Limb (tissue), 2 donors: ENCODE results near the gene CDH12.
"Not testable (repeated sequence)": the region's sequence is repeated elsewhere in the genome, so short reads cannot be mapped to it uniquely, and the experiment has no call there.

Experiments
- DNase-seq, 2 donors: peaks; one replicate each; pipeline ENCODE4 v3.0.0-alpha.2; 2016; ENCODE audit errors: extremely low spot score in 2 of 2

Gene CDH12

DNA sequence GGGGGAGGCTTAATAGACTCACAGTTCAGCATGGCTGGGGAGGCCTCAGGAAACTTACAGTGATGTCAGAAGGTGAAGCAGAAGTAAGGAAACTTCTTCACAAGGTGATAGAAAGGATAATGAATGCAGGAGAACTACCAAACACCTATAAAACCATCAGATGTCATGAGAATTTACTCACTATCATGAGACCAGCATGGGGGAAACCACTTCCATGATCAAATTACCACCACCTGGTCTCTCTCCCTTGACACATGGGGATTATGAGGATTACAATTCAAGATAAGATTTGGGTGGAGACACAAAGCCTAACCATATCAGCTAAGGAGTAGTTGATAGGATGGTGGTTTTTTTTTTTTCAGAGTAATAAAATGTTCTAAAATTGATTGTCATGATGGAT, 201.8 kb downstream of the CDH12 start:
- no peak for DNase-seq

DNA sequence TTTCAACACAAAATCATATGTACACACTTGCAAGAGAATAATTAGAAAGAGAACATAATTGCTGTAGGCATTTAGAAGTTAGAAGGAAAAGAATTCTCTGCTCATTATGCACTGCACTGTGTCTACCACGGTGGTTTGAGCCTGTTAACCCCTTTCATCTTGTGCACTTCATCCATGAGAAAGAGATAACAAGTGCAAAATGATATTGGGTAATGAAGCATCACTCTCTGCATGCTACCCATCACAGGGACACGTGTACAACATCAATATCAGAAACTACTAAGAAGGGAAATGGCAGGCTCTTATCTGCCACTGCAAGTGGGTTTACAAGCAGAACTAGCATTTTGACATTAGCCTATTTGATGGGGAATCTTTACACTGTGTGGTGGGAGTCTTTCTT, 202.6 kb downstream of the CDH12 start:
- no peak for DNase-seq

DNA sequence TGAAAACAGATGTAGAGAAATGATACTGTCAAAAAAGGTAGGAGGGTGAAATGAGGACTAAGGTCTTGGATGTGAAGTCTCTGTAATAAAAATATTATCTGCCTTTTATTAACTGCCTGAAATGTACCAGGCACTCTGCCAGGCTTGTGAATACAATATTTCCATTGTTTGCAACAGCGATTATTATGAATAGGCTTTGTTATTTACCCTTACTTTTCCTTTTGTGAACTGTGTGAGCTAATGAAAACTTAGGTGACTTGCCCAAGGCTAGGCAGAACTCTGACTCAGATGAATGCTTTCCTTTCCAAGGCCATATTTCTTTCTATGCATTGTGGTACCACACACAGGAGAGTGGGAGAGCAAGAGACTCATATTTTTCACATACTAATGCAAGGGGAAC, 204.1 kb downstream of the CDH12 start:
- no peak for DNase-seq

DNA sequence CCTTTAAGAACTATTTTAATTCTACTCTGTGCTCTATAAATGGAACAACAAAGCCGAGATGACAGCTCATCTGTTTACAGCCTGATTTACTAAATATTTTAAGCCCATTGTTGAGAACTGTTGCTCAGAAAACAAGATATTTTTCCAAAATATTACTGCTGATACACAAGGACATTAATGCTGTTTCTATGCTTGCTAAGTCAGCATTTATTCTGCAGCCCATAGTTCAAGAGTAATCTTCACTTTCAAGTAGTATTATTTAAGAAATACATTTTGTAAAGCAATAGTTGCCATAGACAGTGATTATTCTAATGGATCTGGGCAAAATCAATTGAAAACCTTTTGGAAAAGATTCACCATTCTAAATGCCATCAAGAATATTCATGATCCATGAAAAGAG, 208.3 kb downstream of the CDH12 start:
- DNase-seq, result no peak

DNA sequence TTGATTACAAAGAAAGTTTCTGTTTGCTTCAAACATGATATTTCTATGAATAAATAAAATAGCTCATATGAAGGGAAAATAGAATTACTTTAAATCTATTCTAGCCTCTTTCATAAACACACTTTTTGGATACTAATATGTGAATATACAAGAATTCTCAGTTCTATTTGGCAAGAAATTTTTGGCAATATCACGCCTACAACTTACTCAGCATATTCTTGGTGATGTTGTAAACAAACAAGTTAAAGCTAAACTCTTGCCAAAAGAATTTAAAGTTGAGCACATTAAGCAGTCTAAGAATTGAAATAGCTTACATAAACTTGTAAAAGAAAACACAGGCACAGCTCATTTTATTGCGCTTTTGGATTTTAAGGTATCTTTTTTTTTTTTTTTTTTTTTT, 209.8 kb downstream of the CDH12 start:
- no peak for DNase-seq

DNA sequence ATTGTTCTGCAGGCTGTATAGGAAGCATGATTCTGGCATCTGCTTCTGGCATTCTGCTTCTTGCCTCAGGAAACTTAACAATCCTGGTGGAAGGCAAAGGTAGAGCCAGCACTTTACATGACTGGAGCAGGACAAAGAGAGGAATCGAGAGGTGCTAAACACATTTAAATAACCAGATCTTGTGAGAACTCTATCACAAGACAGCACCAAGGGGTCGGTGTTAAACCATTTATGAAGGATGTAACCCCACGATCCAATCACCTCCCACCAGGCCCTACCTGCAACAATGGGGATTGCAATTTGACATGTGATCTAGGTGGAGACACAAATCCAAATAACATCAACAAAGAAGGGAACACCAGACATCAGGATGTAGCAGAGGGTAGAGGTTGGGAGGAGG, 221.5 kb downstream of the CDH12 start:
- DNase-seq, result no peak

DNA sequence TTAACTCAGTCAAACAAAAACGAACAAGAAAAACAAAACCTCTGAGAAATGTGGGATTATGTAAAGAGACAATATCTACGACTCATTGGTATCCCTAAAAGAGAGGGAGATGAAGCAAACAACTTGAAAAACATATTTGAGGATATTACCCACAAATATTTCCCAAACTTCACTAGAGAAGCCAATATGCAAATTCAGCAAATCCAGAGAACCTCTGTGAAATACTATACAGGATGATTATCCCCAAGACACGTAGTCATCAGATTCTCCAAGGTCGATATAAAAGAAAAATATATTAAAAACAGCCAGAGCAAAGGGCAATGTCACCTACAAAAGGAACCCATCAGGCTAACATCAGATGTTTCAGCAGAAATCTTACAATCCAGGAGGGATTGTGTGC, 226.1 kb downstream of the CDH12 start:
- no peak for DNase-seq

DNA sequence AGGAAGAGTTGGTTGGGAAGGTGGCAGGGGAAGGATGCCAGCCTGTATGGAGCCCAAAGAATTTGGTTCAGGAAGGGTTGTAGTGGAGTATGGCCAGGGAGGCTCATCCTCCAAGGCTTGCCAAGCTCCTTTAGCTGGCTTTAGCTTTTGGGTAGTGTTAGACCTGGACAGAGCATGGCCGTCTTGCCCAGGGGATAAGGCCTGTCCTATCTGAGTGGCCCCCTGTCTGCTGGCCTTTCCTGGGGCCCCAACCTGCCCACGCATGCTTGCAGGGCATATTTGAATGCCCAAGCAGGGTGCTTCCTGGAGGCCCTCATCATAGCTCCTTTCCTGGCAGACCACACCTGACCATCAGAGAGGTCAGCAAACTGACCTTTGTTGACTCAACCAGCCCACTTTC, 227.7 kb downstream of the CDH12 start:
- no peak for DNase-seq

DNA sequence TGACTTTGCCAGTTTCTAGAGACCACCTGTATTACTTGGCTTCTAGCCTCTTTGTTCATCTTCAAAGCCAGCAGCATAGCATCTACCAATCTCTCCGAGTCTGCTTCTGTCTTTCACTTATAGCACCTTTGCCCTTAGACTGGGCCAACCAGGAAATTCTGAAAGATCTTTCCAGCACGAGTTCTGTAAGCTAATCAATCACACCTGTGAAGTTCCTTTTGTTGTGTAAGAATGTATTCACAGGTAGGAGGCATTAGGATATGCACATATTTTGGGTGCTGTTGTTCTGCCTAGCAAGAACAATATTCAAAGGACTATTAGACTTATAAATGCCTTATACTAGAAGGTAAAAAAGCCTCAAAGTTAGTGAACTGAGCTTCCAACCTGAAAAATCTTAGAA, 232.1 kb downstream of the CDH12 start:
- no peak for DNase-seq

DNA sequence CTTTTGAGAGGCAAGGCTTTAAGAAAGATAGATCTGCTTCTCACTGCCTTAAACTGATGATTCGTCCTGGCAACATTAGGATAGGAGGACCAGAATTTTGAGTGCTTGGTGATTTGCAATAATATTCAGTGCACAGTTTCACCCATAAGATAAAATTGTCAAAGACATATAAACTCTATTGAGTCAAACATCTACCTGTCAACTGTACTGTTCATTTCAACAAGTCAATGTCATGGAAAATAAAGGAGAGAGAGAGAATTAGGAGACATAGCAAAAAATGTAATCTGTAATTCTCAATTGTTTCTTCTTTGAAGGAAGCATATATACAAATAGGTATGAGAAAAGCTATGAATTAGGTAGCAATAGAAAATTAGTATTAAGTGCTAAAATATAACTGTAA, 237.2 kb downstream of the CDH12 start:
- no peak for DNase-seq

DNA sequence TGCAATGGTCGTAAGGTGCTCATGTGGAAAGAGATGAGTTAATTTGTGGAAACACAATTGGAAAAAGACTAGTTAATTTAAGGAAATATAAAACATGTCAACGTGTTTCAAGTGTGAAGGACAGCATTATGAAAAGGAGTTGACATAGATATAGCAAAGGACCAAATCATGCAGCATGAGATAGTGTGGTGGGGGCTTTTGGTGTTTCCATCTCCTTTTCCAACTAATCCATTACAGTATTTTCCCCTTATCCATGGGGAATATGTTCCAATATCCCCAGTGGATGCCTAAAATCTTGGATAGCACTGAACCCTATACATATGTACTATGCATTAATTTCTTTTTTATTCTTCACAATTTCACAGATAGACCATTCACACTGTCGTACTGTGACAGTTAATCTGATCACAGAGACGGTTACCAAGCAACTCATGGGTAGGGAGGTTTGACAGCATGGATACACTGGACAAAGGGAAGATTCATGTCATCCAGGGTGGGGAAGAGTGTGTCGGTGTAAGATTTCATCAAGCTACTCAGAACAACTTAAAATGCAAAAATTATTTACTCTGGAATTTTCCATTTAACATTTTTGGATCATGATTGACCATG, 238.6 kb downstream of the CDH12 start:
- DNase-seq, result no peak

DNA sequence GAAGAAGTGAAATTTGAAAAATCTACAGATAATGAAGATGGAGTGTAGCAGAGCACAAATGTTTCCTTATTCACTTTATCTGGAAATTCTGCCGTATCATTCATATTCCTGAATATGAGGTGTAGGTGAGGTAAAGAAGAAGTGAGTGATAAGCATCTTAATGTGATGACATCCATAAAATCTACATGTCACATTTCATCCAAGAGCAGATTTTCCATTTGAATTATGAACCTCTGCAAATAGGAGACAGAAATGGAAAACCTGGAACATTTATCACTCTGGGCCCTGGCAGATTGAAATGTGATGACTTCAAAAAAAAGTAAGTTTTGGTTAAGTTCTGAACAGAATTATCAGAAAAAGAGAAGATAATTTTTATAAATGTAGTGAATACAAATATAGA, 240.2 kb downstream of the CDH12 start:
- no peak for DNase-seq

DNA sequence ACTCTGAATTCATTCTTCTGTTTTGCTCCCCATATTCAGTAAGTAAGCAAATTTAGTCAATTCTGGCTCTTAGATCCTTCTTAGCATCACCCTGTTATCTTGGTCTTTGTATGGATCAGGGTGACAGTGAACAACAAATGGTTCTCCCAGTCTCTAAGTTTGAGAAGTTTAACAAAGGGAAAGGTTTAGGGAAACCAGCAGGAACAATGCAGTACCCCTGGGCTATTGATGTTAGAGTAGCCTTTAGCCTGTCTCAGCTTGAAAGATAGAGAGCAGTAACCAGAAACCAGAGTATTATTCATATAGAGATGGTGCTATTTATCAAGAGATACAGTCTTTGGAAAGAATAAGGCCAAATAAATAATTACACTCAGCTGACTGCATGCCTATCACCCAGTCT, 241.8 kb downstream of the CDH12 start:
- no peak for DNase-seq

DNA sequence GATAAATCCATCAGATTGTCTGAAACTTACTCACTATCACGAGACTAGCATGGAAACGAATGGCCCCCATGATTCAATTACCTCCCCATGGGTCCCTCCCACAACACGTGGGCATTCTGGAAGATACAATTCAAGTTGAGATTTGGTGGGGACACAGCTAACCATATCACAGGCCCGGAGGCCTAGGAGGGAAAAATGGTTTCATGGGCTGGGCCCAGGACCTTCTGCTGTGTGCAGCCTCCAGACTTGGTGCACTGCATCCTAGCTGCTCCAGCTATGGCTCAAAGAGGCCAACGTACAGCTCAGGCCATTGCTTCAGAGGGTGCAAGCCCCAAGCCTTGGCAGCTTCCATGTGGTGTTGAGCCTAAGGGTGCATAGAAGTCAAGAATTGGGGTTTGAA, 245.6 kb downstream of the CDH12 start:
- not testable (repeated sequence) for DNase-seq

DNA sequence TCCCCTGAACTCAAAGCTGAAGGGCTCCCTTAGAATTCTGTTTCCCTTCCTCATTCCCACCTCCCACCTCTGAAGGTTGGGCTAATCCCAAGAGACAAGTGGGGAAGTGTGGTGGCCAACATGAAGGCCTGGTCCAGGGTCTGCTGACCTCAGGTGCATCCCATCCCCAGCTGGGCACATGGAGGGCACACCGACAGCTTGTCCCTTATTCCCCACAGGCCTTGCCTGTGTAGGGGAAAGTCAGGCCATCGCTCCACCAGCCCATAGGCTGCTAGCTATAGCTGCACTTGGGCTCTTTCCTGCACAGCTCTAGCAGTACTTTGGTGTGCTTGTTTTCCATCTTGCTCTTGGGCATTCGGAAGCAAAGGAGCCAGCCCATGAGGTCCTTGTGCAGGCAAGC, 247.7 kb downstream of the CDH12 start:
- DNase-seq, result no peak

DNA sequence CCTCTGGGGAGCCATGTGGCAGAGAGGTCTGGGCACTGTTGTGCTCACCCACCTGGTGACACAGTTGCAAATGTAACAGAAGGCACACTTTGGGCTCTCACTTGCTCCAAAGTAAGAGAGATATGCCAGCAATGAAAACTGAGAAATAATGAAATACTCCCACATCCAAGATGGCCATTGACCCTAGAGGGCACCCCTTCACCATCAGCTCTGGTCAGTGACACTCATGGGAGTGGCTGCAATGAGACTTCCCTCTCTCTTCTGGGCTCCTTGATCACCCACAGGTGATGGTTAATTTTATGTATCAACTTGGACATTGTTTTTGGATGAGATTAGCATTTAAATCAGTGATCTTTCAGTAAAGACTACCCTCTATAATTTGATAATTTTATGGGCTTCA, 248.4 kb downstream of the CDH12 start:
- DNase-seq, result no peak

DNA sequence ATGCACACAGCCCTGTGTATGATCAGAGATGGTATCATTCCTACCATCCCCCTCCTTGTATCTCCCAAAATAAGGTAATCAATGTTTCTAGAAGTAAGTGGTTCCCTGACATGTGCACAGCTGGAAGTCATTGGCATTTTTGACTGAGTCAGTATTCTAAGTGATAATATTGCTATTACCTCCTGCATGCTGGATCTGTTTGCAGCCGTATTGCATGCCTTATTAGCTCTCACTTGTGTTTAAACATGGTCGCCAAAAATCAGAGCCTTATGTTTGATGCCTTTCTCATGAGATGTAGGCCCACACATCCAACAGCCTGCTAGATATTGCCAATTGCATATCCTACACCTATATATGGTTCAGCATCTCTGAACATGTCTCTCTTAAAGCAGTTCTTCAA, 254.3 kb downstream of the CDH12 start:
- DNase-seq, result no peak

DNA sequence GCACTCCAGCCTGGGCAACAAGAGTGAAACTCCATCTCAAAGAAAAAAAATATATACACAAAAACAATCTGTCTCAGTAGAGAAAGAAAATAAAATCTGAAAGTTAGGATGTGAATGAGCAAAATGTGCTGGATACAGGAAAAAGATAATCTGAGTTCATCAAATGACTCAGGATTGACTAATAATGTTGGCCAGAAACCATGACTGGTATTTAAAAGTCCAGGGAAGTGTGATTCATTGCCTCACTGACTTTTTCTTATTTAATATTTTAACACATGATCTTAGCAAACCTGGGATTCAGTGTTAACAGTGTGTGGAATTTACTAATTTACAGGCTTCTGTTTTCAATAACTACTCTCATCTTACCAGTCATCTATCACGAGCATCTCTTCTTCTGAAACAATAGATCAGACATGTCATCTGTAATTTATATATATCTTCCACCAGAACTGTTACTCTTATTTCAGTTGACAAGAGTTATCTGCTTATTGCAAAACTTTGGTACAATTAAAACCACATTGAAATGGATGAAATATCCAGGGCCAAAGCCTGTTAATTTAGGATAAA, 256.7 kb downstream of the CDH12 start:
- DNase-seq, result no peak

DNA sequence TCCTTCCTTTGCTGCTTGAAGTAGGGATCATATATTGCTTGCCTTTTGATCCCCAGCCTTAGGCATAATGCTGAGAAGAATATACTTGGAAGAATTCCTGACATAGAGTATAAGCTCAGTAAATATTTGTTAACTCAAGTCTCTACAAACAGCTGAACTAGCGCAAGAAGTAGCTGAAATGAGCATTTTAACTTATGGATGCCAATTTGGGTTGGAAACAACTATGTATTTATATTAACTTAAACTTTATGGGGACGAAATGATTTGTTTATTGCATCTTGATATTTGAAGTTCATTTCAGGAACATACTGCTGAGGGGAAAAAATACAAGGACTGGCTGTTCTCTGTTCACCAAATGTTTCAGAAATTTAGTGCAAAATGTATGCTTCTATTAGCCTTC, 258.7 kb downstream of the CDH12 start:
- no peak for DNase-seq

DNA sequence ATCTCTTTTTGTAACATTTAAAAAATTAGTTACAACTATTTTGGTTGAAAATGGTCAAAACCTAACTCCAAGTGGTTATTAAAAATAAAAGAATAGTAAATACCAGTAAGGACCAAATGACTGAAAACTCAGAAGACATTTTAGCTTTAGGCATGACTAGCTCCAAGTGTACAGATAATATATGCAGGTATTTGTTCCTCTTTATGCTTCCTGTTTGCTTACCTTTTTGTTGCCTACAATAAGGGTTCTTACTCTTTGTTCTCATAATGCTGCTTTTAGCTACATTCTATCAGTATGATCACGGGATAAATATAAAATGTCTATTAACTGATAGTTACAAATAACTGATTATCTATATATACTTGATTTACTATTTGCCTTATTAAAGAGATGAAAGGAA, 259.6 kb downstream of the CDH12 start:
- no peak for DNase-seq

DNA sequence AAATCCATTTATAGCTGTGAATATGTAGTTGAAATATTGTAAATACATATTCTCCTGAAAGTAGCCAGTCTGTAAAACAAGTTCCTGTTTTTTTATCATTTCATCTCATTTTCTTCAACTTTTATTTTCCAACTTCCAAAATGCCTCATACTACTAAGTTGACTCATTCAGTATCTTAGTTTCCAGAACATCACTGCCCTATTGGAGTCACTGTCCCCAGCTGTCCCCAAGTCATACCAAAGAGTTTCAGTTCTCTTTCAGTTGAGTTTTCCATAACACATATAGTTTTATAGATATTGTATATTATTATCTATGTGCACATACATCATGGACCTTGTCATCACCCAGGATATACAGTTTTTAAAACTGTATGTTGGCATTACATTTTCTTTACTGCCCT, 261.7 kb downstream of the CDH12 start:
- no peak for DNase-seq

DNA sequence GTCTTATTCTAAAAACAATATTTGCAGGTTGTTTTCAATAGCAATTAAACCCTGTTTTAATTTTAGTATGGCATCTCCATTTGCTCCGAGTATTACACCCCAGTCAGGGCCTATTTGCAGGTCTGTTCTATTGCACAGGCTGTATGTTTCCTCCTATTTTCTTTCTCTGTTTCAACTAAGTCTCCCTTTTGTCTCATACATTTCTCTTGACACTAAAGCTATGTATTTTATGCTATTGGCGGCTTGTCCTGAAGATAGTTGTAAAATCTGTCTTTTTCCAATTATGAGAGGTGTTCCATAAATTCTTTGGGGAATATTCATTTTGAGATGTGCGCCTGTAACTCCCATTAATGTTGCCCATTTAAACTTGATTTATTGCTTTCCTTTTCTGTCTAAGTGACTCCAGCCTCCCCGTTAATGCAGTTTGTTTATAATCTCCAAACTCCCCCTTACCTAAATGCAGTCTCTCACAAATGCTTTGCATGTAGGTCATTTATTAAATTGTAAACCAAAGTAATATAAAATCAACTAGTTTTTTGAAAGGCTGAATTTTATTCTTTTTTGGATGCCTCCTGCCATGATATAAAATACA, 262.4 kb downstream of the CDH12 start:
- no peak for DNase-seq

DNA sequence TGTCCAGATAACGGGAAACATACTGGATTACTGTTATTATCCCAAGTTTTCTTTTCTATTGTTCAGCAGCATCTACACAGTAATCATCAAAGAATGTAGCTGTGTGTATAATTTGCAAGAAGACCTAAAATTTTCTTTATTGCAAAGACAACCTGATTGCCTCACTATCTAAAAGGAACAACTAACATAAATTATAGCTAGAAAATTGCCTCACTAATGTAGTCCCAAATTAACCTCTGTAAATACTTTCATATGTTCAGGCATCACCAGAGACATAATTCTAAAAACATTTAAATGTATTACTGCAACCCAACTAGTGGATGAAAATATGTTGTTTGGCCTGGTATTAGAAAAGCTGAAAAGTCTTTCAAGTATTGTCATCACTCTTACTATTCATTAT, 275.4 kb downstream of the CDH12 start:
- no peak for DNase-seq

DNA sequence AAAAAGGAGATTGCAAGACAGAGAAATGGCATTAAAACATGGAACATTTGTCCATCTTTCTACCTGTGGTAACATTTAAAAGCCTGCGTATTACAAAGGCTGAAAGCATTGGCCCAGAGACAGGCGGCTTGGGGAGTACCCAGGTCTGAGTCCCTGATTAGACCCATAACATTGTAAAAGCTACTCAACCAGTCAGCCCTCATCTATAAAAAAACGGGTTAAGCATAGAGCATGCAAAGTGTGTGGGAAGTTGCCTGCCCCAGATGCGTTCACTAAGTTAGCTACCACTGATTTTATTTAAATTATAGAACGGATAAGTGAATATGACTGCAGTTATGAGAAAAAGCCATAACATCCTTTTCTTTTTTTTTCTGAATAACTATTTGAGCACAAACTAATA, 276.1 kb downstream of the CDH12 start:
- DNase-seq, result no peak
